GM20431 (cell line): ENCODE results near the gene KAT6B.
"Not testable (repeated sequence)": the region's sequence is repeated elsewhere in the genome, so short reads cannot be mapped to it uniquely, and the experiment has no call there.

Experiments used
- in situ Hi-C: fragments of 300-500 bp; cut with MseI, MboI; formaldehyde crosslinking; loops from one replicate; pipeline ENCODE4 v1.15.0; 2020; ENCODE audit warnings: low sequenced_read_pairs; ENCODE audit not compliant: unreplicated experiment

Gene KAT6B

DNA sequence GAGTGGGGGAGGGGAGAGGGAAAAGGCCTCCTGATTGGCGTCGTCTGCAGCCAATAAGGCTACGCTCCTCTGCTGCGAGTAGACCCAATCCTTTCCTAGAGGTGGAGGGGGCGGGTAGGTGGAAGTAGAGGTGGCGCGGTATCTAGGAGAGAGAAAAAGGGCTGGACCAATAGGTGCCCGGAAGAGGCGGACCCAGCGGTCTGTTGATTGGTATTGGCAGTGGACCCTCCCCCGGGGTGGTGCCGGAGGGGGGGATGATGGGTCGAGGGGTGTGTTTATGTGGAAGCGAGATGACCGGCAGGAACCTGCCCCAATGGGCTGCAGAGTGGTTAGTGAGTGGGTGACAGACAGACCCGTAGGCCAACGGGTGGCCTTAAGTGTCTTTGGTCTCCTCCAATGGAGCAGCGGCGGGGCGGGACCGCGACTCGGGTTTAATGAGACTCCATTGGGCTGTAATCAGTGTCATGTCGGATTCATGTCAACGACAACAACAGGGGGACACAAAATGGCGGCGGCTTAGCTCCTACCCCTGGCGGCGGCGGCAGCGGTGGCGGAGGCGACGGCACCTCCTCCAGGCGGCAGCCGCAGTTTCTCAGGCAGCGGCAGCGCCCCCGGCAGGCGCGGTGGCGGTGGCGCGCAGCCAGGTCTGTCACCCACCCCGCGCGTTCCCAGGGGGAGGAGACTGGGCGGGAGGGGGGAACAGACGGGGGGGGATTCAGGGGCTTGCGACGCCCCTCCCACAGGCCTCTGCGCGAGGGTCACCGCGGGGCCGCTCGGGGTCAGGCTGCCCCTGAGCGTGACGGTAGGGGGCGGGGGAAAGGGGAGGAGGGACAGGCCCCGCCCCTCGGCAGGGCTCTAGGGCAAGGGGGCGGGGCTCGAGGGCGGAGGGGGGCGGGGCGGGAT lies at the start of gene KAT6B:
TSS of gene KAT6B (plus strand) at position 459 of the 903 bp plus-strand sequence. CDS start 16,258 bp downstream, outside the sequence.
- in situ Hi-C loops = no loop called here

DNA sequence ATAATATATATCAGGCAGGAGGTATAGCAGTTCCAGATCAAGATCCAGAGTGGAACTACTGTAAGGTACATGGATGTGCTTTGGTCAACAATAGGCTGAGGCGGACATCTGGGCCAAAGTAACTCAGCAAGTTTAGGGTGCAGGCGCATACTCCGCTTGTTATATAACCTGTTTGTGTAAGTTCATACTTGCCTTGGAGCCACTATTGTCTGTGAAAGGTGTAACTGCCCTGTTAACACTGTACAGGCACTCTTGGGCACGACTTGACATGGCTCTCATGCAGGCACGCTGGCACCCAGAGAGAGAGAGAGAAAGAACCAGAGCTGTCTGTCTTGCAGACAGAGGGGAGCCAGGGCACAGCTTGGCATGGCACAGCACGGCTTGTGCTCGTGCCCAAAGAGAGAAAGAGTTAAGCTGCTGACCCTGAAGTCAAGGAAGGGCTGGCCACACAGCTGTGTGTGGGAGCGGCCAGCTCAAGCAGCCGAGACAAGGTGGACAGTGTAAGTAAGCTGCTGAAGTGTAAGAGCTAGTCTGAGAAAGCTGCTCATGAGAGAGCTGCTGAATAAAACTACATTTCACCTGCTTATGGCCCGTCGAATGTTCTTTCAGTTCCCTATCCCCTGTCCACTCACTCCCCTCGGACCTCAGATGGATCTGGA lies 47.8 kb upstream of the KAT6B start:
- in situ Hi-C loops = no loop called here

DNA sequence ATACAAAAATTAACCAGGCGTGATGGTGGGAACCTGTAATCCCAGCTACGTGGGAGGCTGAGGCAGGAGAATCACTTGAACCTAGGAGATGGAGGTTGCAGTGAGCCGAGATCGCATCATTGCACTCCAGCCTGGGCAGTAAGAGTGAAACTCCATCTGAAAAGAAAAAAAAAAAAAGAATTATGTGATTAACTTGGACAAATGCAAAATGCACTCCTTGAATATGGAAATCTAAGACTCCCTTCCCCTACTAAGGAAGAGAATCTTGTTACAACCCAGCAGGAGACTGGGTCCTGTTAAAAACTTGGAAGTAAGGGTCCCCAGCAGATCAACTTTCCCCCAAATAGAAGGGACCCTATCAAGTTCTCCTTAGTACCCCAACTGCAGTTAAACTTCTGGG lies 44.5 kb upstream of the KAT6B start:
- in situ Hi-C loops = not testable (repeated sequence)

DNA sequence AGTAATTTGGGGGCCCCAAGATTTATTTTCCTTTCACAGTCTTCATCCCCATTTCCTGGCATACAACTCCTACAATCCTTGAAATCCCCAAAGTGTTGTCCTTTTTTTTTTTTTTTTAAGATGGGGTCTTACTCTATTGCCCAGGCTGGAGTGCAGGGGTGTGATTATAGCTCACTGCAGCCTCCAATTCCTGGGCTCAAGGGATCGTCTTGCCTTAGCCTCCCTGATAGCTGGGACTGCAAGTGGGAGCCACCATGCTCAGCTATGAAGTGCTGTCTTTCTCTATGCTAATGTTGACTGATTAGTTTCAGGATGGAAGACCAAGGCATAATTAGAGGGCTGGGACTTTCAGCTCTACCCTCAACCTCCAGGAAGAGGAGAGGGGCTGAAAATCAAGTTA lies 41.9 kb upstream of the KAT6B start:
- in situ Hi-C loops = no loop called here

DNA sequence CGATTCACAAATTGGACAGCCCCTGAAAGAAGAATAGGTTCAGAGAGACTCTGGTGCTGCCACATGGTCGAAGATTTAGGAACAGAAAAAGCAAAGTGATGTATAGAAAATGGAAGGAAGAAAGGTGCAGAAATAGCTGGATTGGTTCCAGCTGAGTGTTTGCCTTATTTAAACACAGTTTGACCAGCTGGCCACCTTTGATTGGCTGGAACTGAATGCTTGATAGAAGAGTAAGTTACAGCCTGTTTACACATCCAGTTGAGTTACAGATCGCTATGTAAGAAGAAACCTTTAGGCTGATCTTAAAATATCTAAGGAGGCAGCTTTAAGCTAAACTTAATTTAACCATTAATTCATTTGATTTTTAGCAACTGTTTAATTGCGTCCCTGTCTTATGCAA lies 40.3 kb upstream of the KAT6B start:
- in situ Hi-C loops = no loop called here

DNA sequence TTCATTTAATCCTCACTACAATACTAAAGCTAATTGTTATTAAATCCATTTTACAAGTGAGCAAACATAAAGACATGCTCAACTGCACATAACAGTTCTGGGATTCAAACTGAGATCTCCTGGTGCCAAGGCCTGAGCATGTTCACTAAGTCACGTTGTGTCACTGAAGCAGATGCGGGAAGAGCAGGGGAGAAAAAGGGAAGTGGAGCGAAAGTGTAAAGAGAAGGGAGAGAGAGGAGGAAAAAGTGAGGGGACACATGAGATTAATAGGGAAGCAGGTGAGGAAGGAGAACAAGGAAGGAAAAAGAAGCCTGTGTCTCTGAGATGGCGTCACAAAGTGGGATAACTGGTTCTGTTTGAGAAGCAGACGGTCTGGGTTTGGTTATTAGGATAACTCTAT lies 38.9 kb upstream of the KAT6B start:
- in situ Hi-C loops = no loop called here

DNA sequence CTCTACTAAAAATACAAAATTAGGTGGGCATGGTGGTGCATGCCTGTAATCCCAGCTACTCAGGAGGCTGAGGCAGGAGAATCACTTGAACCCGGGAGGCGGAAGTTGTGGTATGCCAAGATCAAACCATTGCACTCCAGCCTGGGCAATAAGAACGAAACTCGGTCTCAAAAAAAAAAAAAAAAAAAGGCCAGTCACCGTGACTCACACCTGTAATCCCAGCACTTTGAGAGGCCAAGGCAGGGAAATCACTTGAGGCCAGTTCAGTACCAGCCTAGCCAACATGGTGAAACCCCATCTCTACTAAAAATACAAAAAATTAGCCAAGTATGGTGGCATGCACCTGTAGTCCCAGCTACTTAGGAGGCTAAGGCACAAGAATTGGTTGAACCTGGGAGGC lies 34.4 kb upstream of the KAT6B start:
- in situ Hi-C loops = not testable (repeated sequence)

DNA sequence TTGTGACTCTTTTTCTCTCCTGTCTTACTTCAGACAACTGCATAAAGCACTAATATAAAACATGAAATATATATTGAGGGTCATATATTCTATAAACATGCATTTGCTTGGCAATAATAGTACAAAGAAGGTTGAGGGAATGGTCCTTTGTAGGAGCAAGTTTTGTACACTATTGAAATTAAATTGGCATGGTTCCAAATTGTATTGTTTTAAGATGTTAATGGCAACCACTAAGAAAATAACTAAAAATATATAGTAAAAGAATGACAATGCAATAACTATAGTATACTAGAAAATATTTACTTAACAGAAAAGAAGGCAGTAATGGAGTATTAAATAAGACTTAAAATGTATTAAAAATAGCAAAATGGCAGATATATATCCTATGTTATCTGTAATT lies 33.7 kb upstream of the KAT6B start:
- in situ Hi-C loops = no loop called here

DNA sequence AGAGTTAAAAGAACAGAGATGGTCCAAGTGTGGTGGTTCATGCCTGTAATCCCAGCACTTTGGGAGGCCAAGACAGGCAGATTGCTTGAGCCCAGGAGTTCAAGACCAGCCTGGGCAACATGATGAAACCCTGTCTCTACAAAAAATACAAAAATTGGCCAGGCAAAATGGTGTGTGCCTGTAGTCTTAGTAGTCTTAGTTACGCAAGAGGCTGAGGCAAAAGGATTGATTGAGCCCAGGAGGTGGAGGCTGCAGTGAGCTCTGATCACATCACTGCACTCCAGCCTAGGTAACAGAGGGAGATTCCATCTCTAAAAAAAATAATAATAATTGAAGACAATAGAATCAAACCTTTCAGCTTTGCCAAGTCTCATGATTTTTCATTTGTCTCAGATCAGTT lies 33.2 kb upstream of the KAT6B start:
- in situ Hi-C loops = not testable (repeated sequence)

DNA sequence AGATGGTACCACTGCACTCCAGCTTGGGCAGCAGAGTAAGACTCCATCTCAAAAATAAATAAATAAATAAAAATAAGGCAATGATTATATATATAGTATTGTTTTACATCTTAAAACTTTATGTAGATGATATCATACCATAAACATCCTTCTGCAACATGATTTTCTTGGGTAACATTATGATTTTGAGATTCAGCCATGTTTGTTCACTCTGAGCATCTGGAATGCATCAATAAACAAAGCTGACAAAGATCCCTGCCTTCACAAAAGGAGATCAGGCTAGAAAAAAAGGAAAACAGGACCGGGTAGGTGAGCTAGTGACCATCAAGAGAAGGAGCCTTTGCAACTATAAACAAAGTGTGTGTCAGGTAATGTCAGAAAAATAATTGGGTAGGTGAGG lies 31.9 kb upstream of the KAT6B start:
- in situ Hi-C loops = no loop called here

DNA sequence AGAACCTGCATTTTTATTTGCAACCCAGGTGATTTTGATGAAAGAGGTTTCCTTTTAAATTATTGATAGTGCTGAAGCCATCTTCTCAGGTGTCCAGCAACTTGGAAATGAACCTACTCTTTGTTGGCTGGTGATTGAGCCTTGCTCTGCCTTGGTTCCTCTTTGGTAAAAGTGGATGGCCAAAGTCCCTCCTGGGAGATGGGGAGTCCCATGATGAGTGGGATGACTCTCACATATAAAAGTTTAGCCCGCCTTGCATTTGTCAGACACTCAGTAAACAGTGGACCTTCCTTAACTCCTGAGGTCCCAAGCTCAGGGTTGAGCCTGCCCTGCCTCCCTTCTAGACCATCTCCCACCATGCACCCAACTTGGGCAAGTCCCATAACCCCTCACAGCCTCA lies 28.9 kb upstream of the KAT6B start:
- in situ Hi-C loops = no loop called here

DNA sequence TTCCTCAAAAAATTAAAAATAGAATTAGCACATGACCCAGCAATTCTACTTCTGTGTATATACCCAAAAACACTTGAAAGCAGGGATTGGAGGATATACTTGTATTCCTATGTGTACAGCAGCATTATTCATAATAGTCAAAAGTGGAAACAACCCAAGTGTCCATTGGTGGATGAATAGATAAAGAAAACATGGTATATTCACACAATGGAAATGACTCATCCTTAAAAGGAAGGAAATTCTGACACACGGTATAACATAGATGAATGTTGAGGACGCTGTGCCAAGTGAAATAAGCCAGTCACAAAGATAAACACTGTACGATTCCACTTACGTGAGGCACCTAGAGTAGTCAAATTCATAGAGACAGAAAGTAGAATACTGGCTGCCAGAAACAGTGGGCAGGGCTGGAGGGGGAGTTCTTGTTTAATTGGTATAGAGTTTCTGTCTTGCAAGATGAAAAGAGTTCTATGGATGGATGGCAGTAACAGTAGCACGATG lies 26.6 kb upstream of the KAT6B start:
- in situ Hi-C loops = no loop called here

DNA sequence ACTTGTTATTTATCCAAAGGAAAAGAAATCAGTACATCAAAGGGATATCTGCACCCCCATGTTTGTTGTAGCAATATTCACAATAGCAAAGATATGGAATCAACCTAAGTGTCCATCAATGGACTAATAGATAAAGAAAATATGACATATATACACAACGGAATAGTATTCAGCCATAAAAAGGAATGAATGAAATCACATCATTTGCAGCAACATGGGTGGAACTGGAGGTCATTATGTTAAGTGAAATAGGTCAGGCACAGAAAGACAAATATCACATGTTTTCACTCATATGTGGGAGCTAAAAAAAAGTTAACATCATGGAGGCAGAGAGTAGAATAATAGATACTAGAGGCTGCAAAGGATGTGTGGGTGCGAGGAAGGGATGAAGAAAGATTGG lies 25.0 kb upstream of the KAT6B start:
- in situ Hi-C loops = no loop called here

DNA sequence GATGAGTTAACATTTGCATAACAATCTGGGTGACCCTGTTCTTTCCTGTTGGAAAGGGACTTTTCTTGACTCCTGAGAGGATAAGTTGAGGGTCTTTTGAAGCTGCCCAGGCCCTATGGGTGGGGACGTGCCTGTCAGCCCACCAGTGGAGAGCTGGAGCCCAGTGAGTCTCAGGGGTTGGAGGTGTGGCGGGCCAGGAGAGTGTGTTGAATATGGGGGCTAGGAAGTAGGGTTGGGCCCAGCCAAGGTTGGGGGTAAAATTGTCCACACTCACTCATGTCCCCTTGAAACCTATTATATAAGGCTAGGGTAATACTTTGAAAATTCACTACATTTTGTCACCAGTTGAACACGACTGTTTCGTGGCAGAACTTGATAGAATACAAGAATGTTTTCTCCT lies 17.9 kb upstream of the KAT6B start:
- in situ Hi-C loops = no loop called here

DNA sequence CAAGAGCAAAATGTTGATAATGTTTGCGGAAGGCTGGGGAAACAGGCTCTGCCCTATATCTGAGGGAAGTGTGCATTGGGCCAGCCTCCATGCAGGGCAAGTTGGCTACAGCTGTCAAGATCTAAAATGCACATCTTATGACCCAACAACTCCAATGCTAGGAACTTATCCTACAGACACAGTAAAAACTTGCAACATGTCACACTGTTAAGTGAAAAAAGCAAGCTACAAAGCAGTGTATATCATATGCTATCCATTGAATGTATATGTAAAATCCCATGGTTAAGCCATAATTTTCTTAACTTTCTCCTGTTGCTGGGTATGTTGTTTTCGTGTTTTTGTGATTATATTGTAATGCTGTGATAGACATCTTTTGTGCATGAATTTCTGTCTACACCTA lies 16.3 kb upstream of the KAT6B start:
- in situ Hi-C loops = no loop called here

DNA sequence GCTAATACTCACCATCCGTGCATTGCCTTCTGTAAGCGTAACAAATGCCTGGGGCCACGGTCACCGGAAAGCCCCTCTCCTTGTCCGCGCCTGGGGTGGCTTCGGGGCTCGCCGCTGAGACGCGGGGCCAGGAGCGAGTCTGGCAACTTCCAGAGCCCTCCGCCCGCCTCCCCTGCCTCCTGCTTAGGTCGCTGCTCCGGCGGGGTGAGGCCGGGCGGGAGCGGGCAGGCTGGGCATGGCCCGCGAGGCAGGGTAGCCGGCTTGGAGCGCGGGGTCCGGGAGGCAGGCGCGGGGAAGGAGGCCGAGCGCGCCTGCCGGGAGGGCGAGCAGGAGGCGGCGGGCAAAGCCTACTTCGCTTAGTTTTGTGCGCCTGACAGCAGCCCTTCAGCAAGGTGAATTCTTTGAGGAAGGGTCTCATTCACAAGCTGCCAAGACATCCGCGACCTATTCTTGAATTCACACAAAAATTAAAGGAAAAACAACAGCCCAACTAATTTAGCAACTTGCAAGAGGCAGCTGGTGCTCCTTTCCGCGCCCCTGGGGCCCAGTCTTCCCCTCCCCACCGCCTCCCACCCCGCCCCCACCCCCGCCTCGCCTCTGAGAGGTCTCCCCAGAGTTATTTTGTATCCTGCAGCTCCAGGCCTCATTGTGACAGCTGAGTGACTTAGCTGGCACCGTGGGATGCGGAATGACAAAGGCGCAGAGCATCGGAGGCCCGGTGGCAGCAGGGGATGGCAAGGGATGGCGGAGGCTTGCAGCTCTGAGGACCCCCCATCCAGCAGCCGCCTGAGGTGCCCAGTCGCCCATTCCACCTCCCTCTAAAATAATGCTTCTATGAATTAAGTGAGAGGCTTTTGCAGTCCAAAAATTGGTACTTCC lies 12.8 kb upstream of the KAT6B start:
- in situ Hi-C loops = no loop called here

DNA sequence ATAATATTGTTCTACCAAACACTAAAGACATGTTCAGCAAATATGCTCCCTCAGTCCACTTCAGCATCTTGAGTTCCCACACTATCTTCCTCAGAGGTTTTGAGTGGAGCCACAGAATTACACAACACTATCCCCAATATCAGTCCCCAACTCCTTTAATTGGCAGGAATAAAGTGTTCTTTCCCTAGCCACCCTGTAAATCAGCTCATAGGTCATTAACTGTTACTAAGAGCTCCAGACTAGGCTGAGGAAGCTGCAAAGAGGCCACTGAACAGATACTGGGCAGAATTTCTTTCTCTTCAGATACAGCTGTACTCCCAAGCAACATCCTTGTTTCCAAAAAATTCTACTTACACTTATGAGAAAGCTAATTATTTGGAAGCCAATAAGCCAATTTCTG lies 11.6 kb upstream of the KAT6B start:
- in situ Hi-C loops = no loop called here

DNA sequence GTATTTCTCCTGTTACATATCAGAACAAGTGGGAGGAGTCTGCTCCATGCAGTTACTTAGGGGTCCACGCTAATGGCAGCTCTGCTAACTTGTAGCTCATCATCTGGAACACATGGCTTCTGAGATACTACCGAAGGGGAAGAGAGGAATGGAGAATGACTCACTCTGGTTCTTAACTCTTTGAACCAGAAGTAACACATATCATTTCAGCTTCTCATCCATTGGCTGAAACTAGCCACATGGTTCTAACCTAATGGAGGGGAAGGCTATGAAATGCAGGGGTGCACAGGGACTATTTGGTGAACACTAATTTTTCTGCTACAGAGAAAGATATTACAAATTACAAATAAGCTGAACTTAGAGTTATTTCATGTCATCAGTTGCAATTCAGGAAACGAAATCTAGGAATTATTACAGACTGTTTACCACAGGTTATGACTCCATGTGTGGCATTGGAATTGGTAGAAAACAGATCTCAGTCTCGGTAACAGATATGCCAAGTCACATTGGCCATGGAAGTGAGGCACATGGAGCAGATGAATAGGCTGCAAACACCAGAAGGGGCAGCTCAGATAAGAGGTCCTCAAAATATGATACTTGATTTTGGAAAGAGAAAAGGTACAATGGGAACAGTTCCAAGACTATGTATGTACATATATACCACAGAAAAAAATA lies 9.4 kb upstream of the KAT6B start:
- in situ Hi-C loops = no loop called here

DNA sequence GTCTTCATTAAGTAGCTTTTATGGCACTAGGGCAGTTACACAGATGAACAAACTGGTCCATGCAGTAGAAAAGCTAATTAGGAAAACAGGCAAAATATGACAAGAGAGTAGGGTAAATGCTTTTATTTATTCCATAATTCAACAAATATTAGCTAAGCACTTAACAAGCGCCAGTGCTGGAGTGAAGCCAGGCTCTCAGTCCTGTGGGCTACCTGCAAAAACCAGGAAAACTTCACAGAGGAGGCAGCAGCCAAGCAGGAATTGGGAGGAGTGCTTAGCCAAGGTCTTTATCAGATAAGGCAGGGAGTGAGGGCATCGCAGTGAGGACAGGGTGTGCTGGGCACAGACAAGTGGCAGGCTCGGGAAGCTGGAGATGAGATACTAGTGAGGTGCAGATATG lies 4.9 kb upstream of the KAT6B start:
- in situ Hi-C loops = no loop called here

DNA sequence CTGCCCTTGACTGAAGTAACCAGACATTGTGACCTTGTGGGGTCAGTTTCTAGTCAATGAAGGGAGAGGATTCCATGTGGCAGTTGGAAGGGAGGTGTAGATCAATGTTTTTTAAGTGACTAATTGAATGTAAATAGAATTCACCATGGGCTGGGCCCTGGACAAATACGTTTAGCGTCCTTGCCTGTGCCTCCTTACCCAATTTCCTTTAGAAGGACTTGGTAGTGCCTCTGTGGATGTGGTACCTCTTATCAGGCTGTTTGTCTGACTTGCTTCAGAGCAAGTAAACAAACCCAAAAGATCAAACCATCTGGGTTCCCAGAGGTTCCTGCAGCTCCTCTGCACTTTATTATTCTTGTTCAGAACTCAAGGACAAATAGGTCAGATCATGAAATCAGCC lies 4.3 kb upstream of the KAT6B start:
- in situ Hi-C loops = no loop called here
